Measurements from ENCODE around the gene CUL5.

GRCh38 chr11:108148556-108148955 is 139.9 kb downstream of the CUL5 start:
- TF ChIP-seq, protein P1, sequence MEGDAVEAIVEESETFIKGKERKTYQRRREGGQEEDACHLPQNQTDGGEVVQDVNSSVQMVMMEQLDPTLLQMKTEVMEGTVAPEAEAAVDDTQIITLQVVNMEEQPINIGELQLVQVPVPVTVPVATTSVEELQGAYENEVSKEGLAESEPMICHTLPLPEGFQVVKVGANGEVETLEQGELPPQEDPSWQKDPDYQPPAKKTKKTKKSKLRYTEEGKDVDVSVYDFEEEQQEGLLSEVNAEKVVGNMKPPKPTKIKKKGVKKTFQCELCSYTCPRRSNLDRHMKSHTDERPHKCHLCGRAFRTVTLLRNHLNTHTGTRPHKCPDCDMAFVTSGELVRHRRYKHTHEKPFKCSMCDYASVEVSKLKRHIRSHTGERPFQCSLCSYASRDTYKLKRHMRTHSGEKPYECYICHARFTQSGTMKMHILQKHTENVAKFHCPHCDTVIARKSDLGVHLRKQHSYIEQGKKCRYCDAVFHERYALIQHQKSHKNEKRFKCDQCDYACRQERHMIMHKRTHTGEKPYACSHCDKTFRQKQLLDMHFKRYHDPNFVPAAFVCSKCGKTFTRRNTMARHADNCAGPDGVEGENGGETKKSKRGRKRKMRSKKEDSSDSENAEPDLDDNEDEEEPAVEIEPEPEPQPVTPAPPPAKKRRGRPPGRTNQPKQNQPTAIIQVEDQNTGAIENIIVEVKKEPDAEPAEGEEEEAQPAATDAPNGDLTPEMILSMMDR (IDR thresholded peaks at IDR 0.05) = no peak
- TF ChIP-seq MAX (IDR thresholded peaks at IDR 0.05; ENCODE audit: low read depth) = no peak
